GM18520 (cell line): Measurements from ENCODE around the gene SLC19A1.

Experiments
- ATAC-seq: cut with Tn5 transposase; IDR thresholded peaks from one replicate; pipeline ENCODE4 v1.9.1; 2021; ENCODE audit not compliant: unreplicated experiment

Gene SLC19A1

GRCh38 chr21:45481977-45482898, 60.0 kb downstream of the SLC19A1 start:
- no peak for ATAC-seq

- ATAC-seq: no peak
Observed at GRCh38 chr21:45481566-45481965, 60.7 kb downstream of the SLC19A1 start.

DNA sequence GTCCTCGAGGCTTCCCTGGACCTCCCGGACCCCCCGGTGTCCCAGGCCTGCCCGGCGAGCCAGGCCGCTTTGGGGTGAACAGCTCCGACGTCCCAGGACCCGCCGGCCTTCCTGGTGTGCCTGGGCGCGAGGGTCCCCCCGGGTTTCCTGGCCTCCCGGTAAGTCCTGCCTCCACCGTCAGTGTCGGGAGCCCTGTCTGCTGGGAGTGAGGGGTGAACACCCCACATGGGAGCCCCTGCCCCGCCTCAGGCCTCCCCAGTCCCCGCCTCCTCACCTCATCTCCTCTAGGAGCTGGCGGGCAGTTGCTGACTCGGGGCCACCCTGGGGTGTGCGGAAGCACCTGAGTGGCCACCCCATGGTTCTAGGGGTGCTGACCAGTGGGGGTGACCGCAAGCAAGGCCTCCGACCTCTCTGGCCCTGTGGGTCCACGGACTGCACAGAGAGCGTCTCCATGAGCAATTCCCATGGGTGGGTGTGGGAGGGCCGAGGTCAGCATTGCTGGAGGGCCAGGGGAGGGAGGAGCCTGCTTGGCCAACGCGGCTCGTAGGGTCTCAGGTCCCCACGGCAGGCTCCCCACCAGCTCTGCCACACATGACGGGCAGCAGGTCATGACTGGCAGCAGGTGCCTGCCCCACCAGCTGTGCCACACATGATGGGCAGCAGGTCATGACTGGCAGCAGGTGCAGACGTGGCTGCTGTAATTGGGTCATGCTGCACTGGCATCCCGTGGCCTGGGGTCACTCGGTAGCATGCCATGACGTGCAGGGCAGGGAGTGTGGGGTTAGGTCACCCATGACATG, 61.3 kb downstream of the SLC19A1 start:
- no peak for ATAC-seq

DNA sequence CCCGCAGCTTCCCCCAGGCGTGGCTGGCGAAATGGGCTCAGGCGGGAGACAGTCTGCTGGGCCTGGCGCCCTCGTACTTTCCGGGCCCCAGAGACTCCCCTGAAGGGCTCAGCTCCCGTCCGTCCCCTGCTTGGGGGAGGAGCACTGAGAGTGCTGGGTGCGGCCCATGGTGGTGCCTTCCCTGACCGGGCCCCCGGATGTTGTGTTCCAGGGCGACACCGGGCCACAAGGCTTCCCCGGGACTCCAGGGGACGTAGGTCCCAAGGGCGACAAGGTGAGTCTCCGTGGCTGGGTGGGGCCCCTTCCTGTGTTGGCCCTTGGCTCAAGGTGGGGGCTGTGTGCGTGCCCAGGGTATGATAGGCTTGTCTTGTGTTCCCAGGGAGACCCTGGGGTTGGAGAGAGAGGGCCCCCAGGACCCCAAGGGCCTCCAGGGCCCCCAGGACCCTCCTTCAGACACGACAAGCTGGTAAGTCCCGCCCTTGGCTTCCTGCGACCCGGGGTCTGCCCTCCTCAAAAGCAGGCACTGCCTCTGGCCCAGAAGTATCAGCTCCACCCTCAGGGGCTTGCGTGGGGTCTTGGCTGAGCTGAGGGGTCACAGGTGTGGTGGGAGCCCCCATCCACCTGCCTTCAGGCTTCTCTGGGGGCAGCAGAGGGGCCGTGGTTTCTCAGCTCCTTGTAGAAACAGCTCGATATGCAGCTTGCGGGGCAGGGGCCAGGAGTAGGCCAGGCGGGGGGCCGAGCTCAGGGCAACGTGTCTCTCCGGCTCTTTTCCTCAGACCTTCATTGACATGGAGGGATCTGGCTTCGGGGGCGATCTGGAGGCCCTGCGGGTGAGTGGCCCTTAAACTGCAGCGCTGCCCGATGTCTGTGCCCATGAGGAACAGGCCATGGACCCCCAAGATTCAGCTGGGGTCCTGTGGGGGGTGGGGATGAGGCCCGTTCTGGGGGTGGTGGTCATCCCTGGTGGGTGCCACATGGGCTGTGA, 62.3 kb downstream of the SLC19A1 start:
- ATAC-seq: no peak

GRCh38 chr21:45478816-45479669, 63.2 kb downstream of the SLC19A1 start:
- no peak for ATAC-seq

- ATAC-seq: no peak
Observed at GRCh38 chr21:45478115-45478801, 64.0 kb downstream of the SLC19A1 start.

DNA sequence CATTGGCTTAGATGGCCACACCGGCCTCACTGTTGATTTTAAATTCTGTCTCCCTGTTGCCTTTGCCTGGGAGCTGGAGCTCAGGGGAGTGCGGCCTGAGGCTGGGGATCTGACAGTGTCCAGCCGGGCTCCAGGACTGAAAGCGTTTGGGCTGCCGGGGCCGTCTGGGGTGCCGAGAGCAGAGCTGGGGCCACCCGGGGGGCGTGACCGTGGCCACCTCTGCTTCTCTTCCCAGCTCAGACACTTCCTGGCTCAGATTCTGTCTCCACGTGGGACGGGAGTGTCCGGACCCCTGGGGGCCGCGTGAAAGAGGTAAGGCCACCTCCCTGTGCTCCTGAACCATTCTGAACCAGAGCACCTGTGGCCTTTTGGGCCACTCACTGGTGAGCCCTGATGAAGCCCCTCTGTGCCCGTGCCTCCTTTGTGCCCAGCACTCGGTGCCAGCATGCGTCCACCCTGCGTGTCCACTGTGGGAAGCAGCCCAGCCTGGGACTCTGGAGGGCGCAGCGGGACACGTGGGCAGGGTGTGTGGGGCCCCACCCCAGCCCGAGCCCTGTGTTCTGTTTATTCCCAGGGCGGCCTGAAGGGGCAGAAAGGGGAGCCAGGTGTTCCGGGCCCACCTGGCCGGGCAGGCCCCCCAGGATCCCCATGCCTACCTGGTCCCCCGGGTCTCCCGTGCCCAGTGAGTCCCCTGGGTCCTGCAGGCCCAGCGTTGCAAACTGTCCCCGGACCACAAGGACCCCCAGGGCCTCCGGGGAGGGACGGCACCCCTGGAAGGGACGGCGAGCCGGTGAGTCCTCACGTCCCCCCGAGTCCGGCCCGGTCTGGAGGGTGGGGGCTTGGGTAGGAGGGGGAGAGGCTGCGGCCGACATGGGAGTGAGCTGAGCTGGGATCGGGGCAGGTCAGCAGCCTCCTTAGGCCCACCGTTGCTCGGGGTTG, 64.8 kb downstream of the SLC19A1 start:
- ATAC-seq: no peak

GRCh38 chr21:45476582-45476981, 65.7 kb downstream of the SLC19A1 start:
- no peak for ATAC-seq

DNA sequence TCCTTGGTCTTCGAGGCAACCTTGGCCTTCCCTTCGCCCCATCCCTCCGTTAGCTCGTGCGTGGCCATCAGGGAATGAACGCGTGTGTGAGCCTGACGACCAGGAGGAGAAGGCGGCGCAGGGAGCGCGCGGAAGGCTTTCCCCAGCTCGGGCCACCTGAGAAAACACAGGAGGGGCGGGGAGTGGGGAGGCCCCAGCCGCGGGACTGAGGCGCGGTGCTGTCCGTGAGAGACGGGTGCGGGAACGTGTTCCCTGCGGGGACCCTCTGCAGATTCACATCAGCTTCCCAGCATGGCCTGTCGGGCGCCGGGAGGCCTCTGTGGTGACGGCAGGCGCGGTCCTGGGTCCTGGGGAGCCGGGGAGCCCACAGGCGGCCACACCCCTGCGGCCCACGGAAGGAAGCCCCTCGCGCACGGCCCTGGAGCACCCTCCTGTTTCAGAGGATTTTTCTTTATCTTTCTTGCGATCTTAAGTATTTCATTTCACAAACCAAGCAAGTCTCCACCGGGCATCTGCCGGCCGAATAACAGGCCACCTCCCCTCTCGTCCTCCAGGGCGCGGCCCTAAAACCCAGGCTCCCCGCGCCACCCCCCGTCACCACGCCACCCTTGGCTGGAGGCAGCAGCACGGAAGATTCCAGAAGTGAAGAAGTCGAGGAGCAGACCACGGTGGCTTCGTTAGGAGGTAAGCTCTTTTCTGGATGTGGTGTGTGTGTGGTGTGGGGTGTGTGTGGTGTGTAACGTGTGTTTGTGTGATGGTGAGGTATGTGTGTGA, 66.3 kb downstream of the SLC19A1 start:
- ATAC-seq: no peak

GRCh38 chr21:45475004-45475685, 67.1 kb downstream of the SLC19A1 start:
- no peak for ATAC-seq

GRCh38 chr21:45474323-45474950, 67.8 kb downstream of the SLC19A1 start:
- ATAC-seq: no peak

DNA sequence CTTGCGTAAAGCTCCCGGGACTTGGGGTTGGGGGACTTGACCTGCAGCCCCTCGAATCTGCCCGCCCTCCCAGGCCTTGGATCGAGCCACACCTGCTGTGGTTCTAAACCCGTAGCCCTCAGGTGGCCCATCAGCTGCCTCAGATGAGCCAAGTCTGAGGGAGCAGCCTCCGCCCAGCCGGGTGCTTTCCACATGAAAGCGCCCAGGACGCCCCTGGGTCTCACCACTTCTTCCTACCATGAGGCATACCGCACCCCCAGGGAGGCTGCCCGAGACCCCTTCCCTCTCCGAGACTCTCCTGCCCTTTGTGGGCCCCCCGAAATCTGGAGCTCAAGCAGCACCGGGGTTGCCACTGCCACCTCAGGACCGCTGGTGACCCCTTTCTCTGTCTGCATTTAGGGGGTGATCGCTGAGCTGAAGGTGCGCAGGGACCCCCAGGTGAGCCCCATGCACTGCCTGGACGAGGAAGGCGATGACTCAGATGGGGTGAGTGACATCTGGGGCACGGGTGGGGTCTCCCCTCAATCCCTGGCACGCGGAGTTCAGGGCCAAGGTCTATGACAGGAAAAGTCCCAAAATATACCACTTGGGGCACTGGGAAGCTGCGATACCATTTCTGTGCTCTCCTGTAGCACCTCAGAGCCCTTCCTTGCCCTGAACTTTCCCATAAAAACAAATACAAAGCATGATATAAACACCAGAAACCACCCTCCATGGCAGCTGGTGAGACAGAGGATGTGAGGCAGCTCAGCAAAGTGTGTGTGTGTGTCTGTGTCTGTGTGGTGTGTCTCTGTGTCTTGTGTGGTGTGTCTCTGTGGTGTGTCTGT, 68.5 kb downstream of the SLC19A1 start:
- ATAC-seq: no peak

GRCh38 chr21:45472445-45473365, 69.5 kb downstream of the SLC19A1 start:
- ATAC-seq: no peak

- ATAC-seq: no peak
Observed at GRCh38 chr21:45471525-45472221, 70.6 kb downstream of the SLC19A1 start.
